Coronary artery (tissue), 2 donors: ENCODE measurements around the gene DEFB127.
"Not testable (repeated sequence)": the region's sequence is repeated elsewhere in the genome, so short reads cannot be mapped to it uniquely, and the experiment has no call there.

ENCODE experiments used
- DNase-seq: peaks from one replicate; pipeline ENCODE4 v3.0.0-alpha.2; 2017; ENCODE audit warnings: low spot score
- H3K27ac ChIP-seq, 2 donors: fragments of 200-600 bp; sonication (generic); one replicate each; pipeline ENCODE4 v1.5.1; 2016 to 2019
- H3K4me3 ChIP-seq: fragments of 200-600 bp; sonication (generic); 2 replicates; pipeline ENCODE4 v1.5.1; 2016; ENCODE audit warnings: mild to moderate bottlenecking, moderate library complexity
- CTCF ChIP-seq: fragments of 200-600 bp; sonication (generic); IDR thresholded peaks from one replicate; pipeline ENCODE4 v1.5.1; 2019; ENCODE audit warnings: antibody characterized with exemption

Gene DEFB127

GRCh38 chr20:199996-200395 lies 42.7 kb downstream of the DEFB127 start:
- Histone ChIP-seq H3K4me3 (no peak overlapping the region), H3K27ac (no peak overlapping the region)
- TF ChIP-seq CTCF = no peak
- no peak for DNase-seq

GRCh38 chr20:203630-204029 lies 46.4 kb downstream of the DEFB127 start:
- H3K27ac ChIP-seq, H3K4me3 ChIP-seq, DNase-seq: not testable (repeated sequence)
